Stimulated activated CD4-positive, alpha-beta T cell treated with anti-CD3 and anti-CD28 coated beads, Interleukin-2, amount 100 ng/mL, for 24 hours (primary cell): ENCODE data around the gene OFD1.

Experiments
- DNase-seq, 2 donors: peaks; one replicate each; pipeline ENCODE4 v3.0.0-alpha.2; 2020

The OFD1 gene

DNA sequence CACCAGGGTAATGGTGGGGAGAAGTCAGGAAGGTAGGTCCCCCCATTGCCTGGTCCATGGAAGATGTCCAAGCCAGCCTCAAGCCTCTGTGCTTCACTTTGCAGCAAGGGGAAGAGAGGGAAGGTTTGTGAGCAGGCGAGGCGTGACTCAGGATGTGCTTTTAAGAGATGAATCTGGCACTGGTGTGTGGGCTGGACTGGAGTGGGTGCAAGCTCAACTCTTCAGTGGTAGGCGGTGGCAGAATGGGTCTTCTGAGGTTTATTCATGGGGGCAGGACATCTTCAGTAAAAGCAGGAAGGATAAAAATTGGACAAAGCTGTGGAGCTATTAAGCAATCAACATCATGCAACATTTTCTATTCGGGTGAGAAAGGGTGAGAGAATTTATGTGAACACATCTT, 63.0 kb downstream of the OFD1 start:
- DNase-seq: no peak

GRCh38 chrX:13798184-13798583, 63.6 kb downstream of the OFD1 start:
- DNase-seq: no peak

DNA sequence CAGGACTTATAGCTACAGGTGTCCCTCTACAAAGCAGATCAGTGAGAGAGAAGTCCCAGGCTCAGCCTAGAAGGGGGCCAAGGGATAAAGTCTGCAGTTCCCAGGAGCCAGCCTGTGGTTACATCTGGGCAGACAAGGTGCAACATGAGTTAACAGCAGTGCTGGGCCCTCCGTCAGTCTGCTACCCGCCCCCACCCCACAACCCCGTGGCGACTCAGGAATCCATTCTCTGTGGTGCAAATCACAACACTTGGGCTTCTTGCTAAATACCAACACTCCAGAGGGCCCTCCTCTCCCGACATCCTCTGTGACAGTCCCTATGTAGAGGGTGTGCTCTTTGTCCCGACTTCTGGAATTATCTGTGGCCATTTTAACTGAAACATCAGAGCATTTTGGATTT, 68.6 kb downstream of the OFD1 start:
- DNase-seq: no peak

DNA sequence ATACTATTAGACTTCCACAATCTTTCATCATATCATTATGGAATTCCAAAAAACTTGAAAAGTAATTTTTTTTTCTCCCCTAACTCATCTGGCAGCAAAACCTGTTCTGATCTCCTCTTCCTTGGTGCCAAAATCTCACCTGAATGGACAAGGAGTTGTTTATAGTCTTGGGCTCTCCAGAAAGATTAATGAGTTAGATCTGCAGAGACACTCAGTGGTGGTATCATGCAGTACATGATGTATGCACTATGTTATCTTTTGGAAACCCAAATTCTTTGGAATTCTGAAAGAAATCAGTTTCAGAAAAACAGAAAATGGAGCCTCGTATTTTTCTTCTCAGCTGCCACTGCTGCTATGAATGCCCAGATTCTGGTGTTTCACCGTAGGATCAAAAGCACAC, 70.7 kb downstream of the OFD1 start:
- DNase-seq: no peak

DNA sequence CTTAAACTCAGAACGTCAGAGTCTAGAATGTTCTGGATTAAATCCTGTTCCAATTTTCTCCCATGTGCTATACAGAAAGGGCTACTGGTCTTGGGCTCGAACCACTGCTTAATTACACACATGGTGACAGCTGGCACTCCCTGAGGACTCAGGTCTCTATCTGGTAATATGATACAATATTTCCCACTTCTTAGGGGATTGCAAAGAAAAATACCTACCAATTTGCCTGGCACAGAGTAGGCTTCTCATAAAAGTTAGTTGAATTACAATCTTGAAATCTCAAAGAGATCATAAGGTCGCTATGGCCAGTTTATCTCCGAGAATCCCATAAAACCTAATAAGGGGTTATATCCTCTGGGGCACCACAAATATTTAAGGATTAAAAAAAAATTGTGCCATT, 73.7 kb downstream of the OFD1 start:
- no peak for DNase-seq

- no peak for DNase-seq
Measured at GRCh38 chrX:13808865-13809264, 74.3 kb downstream of the OFD1 start.

- no peak for DNase-seq
Measured at GRCh38 chrX:13815664-13816063, 81.1 kb downstream of the OFD1 start.

GRCh38 chrX:13816176-13816575, 81.6 kb downstream of the OFD1 start:
- DNase-seq: no peak

- DNase-seq: no peak
Measured at GRCh38 chrX:13816643-13817627, 82.4 kb downstream of the OFD1 start, which contains the start of gene GPM6B. Gene GPM6B, minus strand, starts transcription at chrX:13817093. Its CDS starts 189 bp downstream, at chrX:13816904.
